ENCODE data around the gene EVL.
"Not testable (repeated sequence)": the region's sequence is repeated elsewhere in the genome, so short reads cannot be mapped to it uniquely, and the experiment has no call there.

The EVL gene

DNA sequence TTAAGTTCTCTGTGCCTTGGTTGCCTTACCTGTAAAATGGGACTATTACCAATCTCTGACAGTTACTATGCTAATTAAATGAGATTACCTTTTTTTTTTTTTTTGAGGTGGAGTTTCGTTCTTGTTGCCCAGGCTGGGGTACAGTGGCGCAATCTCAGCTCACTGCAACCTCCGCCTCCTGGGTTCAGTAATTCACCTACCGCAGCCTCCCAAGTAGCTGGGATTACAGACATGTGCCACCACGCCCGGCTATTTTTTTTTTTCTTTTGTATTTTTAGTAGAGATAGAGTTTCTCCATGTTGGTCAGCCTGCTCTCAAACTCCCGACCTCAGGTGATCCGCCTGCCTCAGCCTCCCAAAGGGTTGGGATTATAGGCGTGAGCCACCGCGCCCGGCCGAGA lies 35.2 kb upstream of the EVL start:
- not testable (repeated sequence) for H3K9me3 ChIP-seq (ENCODE audit: control insufficient read depth in 2 of 2, low read length in 2 of 2); H3K27ac ChIP-seq (ENCODE audit: low read length); H3K9ac ChIP-seq (ENCODE audit: low read length in 2 of 2); H3K4me1 ChIP-seq (ENCODE audit: control insufficient read depth, insufficient read depth, low read length); H3K4me3 ChIP-seq (ENCODE audit: low read length in 2 of 2); H3K36me3 ChIP-seq (ENCODE audit: control insufficient read depth in 2 of 2, insufficient read depth in 2 of 2, low read length in 2 of 2); H3K27me3 ChIP-seq (ENCODE audit: control insufficient read depth in 1 of 2, insufficient read depth in 2 of 2, low read length in 2 of 2)

DNA sequence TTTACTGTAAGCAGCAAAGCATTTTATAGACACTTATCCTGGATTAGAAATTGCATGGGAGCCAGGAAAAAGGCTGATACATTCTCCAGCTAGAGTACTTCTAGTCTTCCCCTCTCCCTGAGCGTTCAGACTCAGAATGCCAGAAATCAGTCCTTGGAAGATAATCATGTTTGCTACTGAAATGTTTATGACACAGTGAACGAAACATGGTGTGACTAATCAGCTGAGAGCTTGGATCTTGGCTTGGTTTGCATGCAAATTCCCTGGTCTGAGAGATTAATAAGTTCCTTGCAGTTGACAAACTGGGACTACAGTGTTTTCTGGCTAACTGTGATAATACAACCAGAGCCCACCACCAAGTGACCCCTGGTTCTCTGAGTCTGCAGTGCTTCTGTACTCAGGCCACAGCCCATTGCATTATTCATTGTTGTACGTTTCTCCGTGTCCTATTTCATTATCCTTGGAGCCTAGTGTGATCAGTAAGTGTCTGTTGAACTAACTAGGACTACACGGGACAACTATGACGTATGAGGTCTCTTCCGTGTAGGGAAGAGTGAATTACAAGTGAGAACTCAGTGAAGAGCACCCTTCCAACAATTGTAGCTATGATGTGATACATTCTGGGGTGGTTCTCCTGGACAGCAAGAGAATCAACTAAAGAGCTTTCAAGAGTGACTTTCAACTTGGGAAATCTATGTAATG lies 34.6 kb upstream of the EVL start:
- Histone ChIP-seq H3K4me3 (ENCODE audit: low read length in 2 of 2) (no peak overlapping the region), H3K4me1 (ENCODE audit: control insufficient read depth, insufficient read depth, low read length) (peaks cover 8% of the 10 kb centered on the region), H3K27ac (ENCODE audit: low read length) (no peak overlapping the region), H3K27me3 (ENCODE audit: control insufficient read depth in 1 of 2, insufficient read depth in 2 of 2, low read length in 2 of 2) (no peaks in the 10 kb centered on the region), H3K9ac (ENCODE audit: low read length in 2 of 2) (no peak overlapping the region), H3K9me3 (ENCODE audit: control insufficient read depth in 2 of 2, low read length in 2 of 2) (no peaks in the 10 kb centered on the region), H3K36me3 (ENCODE audit: control insufficient read depth in 2 of 2, insufficient read depth in 2 of 2, low read length in 2 of 2) (no peaks in the 10 kb centered on the region)

DNA sequence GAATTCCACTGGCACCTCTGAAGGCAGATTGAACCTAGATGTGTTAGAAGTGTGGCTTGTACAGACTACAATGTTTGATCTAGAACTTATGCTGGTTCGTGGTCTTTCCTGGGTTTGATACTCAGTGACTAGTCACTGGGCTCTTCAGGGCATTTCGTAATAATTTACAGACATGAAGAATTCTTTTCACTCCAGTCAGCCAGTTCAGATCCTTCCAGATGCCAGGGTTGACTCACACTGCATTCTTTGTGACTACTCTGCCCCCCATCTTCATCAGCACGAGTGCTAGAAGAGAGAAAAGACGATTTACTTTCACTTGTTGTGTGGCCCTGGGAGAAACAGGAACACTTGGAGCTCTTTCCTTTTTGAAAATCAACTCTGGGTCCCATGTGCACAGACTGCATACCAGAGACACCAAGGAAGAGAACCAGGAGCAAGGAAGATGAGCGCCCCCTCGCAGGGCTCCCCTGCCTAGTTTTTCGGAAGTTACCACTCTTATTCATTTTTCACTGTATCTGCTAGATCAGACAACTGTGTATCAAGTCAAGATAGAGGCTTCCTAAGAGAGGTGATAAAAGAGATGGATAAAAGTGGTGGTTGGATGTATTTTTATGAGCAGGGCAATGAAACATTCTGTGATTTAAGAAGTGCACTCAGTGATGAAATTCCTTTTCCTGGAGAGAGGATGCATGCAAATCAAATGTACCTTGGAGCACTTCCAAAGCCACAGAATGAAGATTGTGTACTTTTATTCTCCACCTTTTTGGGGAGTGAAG lies 33.5 kb upstream of the EVL start:
- Histone ChIP-seq H3K9me3 (ENCODE audit: control insufficient read depth in 2 of 2, low read length in 2 of 2) (no peaks in the 10 kb centered on the region), H3K27me3 (ENCODE audit: control insufficient read depth in 1 of 2, insufficient read depth in 2 of 2, low read length in 2 of 2) (no peaks in the 10 kb centered on the region), H3K36me3 (ENCODE audit: control insufficient read depth in 2 of 2, insufficient read depth in 2 of 2, low read length in 2 of 2) (no peaks in the 10 kb centered on the region), H3K27ac (ENCODE audit: low read length) (peak overlapping the region; percentile 11), H3K4me1 (ENCODE audit: control insufficient read depth, insufficient read depth, low read length) (peaks cover 8% of the 10 kb centered on the region), H3K9ac (ENCODE audit: low read length in 2 of 2) (peak overlapping the region in 1 of 2 donors; percentile 46), H3K4me3 (ENCODE audit: low read length in 2 of 2) (peak overlapping the region; percentile 36 to 59)

DNA sequence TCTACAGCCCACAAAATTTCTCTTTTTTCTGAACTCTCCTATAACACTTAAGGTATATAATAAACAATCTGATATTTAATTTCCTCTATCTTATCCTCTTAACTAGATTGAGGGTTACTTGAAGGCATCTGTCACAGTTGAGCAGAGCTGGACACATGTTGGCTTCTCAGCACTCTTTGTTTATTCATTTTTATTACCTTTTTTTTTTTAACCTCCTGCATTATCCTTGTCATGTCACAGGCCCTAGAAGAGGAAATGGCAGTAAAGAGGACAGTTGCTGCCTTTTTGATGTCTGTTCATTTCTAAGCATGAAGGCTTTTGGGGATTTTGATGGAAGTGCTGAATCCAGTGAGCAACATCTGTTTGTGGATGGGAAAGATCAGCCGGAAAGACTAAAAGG lies 32.5 kb upstream of the EVL start:
- Histone ChIP-seq H3K9ac (ENCODE audit: low read length in 2 of 2) (no peak overlapping the region), H3K27ac (ENCODE audit: low read length) (no peak overlapping the region)

GRCh38 chr14:100033347-100034075 lies 31.7 kb upstream of the EVL start:
- no peak overlapping the region for H3K27ac ChIP-seq (ENCODE audit: low read length)
- no peaks in the 10 kb centered on the region for H3K27me3 ChIP-seq (ENCODE audit: control insufficient read depth in 1 of 2, insufficient read depth in 2 of 2, low read length in 2 of 2)
- no peak overlapping the region for H3K9ac ChIP-seq (ENCODE audit: low read length in 2 of 2)
- no peak overlapping the region for H3K4me3 ChIP-seq (ENCODE audit: low read length in 2 of 2)
- peaks cover 8% of the 10 kb centered on the region for H3K4me1 ChIP-seq (ENCODE audit: control insufficient read depth, insufficient read depth, low read length)
- no peaks in the 10 kb centered on the region for H3K9me3 ChIP-seq (ENCODE audit: control insufficient read depth in 2 of 2, low read length in 2 of 2)
- H3K36me3 ChIP-seq (ENCODE audit: control insufficient read depth in 2 of 2, insufficient read depth in 2 of 2, low read length in 2 of 2) = no peaks in the 10 kb centered on the region

More for the DNA sequence above, 32.5 kb upstream of the EVL start:
- Histone ChIP-seq H3K36me3 (ENCODE audit: control insufficient read depth in 2 of 2, insufficient read depth in 2 of 2, low read length in 2 of 2) (no peaks in the 10 kb centered on the region), H3K9me3 (ENCODE audit: control insufficient read depth in 2 of 2, low read length in 2 of 2) (no peaks in the 10 kb centered on the region), H3K27me3 (ENCODE audit: control insufficient read depth in 1 of 2, insufficient read depth in 2 of 2, low read length in 2 of 2) (no peaks in the 10 kb centered on the region), H3K4me3 (ENCODE audit: low read length in 2 of 2) (no peak overlapping the region), H3K4me1 (ENCODE audit: control insufficient read depth, insufficient read depth, low read length) (peaks cover 8% of the 10 kb centered on the region)

GRCh38 chr14:100034468-100034867 lies 30.8 kb upstream of the EVL start:
- peaks cover 8% of the 10 kb centered on the region for H3K4me1 ChIP-seq (ENCODE audit: control insufficient read depth, insufficient read depth, low read length)
- H3K9ac ChIP-seq (ENCODE audit: low read length in 2 of 2) = no peak overlapping the region
- no peak overlapping the region for H3K4me3 ChIP-seq (ENCODE audit: low read length in 2 of 2)
- no peaks in the 10 kb centered on the region for H3K9me3 ChIP-seq (ENCODE audit: control insufficient read depth in 2 of 2, low read length in 2 of 2)
- H3K27ac ChIP-seq (ENCODE audit: low read length) = no peak overlapping the region
- H3K27me3 ChIP-seq (ENCODE audit: control insufficient read depth in 1 of 2, insufficient read depth in 2 of 2, low read length in 2 of 2) = no peaks in the 10 kb centered on the region
- no peaks in the 10 kb centered on the region for H3K36me3 ChIP-seq (ENCODE audit: control insufficient read depth in 2 of 2, insufficient read depth in 2 of 2, low read length in 2 of 2)

DNA sequence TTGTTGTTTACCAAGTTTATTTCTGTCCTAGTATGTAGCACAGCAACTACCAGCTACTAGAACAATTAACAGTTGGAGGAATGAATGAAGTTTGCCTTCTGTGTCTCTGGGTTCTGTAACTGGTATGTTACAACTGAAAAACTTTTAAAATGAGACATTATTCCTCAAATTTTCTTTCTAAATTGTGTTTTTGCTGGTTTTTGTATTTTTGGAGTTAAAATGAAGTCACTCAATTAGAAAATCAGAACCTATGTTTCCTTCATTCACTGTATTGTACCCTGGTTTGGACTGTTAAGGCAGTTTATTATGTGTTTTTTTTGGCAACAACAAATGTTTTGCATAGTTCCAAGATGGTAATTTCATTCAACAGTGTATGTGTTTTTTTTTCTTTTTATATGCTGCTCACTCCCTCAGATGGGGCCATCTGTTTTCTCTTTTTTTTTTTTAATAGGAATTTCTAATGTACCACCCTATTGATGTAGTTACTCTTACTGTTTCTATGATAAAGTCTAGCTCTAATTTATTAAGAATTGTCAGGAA lies 30.2 kb upstream of the EVL start:
- Histone ChIP-seq H3K36me3 (ENCODE audit: control insufficient read depth in 2 of 2, insufficient read depth in 2 of 2, low read length in 2 of 2) (no peaks in the 10 kb centered on the region), H3K27ac (ENCODE audit: low read length) (no peak overlapping the region), H3K4me3 (ENCODE audit: low read length in 2 of 2) (no peak overlapping the region), H3K9ac (ENCODE audit: low read length in 2 of 2) (no peak overlapping the region), H3K9me3 (ENCODE audit: control insufficient read depth in 2 of 2, low read length in 2 of 2) (no peaks in the 10 kb centered on the region), H3K4me1 (ENCODE audit: control insufficient read depth, insufficient read depth, low read length) (peaks cover 8% of the 10 kb centered on the region), H3K27me3 (ENCODE audit: control insufficient read depth in 1 of 2, insufficient read depth in 2 of 2, low read length in 2 of 2) (no peaks in the 10 kb centered on the region)

DNA sequence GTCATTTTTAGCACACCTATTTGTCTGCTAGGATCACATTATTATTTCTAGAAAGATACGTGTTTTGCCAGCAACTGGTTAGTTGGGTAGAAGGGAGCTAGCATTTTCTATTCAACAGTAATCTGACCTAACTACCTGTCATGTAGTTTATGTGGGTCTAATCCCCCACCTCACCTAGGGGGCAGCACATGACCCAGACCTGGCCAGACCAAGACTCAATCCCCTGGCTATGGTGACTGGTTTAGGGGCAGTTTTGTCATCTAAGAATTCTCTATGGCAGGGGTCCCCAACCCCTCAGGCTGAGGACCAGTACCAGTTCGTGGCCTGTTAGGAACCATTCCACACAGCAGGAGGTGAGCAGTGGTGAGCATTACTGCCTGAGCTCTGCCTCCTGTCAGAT lies 29.5 kb upstream of the EVL start:
- Histone ChIP-seq H3K9ac (ENCODE audit: low read length in 2 of 2) (no peak overlapping the region), H3K4me3 (ENCODE audit: low read length in 2 of 2) (no peak overlapping the region), H3K4me1 (ENCODE audit: control insufficient read depth, insufficient read depth, low read length) (peaks cover 8% of the 10 kb centered on the region), H3K36me3 (ENCODE audit: control insufficient read depth in 2 of 2, insufficient read depth in 2 of 2, low read length in 2 of 2) (no peaks in the 10 kb centered on the region), H3K27ac (ENCODE audit: low read length) (no peak overlapping the region), H3K9me3 (ENCODE audit: control insufficient read depth in 2 of 2, low read length in 2 of 2) (no peaks in the 10 kb centered on the region), H3K27me3 (ENCODE audit: control insufficient read depth in 1 of 2, insufficient read depth in 2 of 2, low read length in 2 of 2) (no peaks in the 10 kb centered on the region)

- Histone ChIP-seq H3K4me3 (ENCODE audit: low read length in 2 of 2) (no peak overlapping the region), H3K9me3 (ENCODE audit: control insufficient read depth in 2 of 2, low read length in 2 of 2) (no peaks in the 10 kb centered on the region), H3K27ac (ENCODE audit: low read length) (no peak overlapping the region), H3K27me3 (ENCODE audit: control insufficient read depth in 1 of 2, insufficient read depth in 2 of 2, low read length in 2 of 2) (no peaks in the 10 kb centered on the region), H3K9ac (ENCODE audit: low read length in 2 of 2) (no peak overlapping the region), H3K36me3 (ENCODE audit: control insufficient read depth in 2 of 2, insufficient read depth in 2 of 2, low read length in 2 of 2) (no peaks in the 10 kb centered on the region), H3K4me1 (ENCODE audit: control insufficient read depth, insufficient read depth, low read length) (no peaks in the 10 kb centered on the region)
Observed at GRCh38 chr14:100037353-100037752, 27.9 kb upstream of the EVL start.

- H3K4me1 ChIP-seq (ENCODE audit: control insufficient read depth, insufficient read depth, low read length) = no peaks in the 10 kb centered on the region
- H3K9me3 ChIP-seq (ENCODE audit: control insufficient read depth in 2 of 2, low read length in 2 of 2) = no peaks in the 10 kb centered on the region
- H3K9ac ChIP-seq (ENCODE audit: low read length in 2 of 2) = no peak overlapping the region
- H3K36me3 ChIP-seq (ENCODE audit: control insufficient read depth in 2 of 2, insufficient read depth in 2 of 2, low read length in 2 of 2) = no peaks in the 10 kb centered on the region
- no peaks in the 10 kb centered on the region for H3K27me3 ChIP-seq (ENCODE audit: control insufficient read depth in 1 of 2, insufficient read depth in 2 of 2, low read length in 2 of 2)
- no peak overlapping the region for H3K27ac ChIP-seq (ENCODE audit: low read length)
- no peak overlapping the region for H3K4me3 ChIP-seq (ENCODE audit: low read length in 2 of 2)
Observed at GRCh38 chr14:100038065-100038464, 27.2 kb upstream of the EVL start.

Measured in stomach smooth muscle (tissue), 2 donors.